GM21367 (cell line): ENCODE results near the gene ATP2B1.

ENCODE experiments used
- ATAC-seq: cut with Tn5 transposase; IDR thresholded peaks from one replicate; pipeline ENCODE4 v1.9.1; 2021; ENCODE audit not compliant: unreplicated experiment

Gene ATP2B1

DNA sequence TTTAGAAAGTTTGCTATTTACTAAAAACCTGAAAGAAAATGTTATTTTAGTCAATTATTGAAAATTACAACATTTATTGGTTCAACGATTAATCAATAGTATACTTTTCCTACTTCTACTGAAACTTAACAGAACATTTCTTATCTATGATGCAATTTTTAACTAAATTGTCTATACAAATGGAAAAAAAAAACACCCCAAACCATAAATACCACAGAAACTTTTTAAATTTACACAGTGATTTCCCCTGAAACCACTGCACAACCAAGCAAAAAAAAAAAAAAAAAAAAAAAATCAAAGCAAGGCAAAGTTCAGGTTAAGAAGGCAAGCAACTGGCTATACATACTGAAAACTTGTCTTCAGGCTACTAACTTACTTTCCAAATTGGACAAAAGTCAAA lies 110.9 kb downstream of the ATP2B1 start:
- ATAC-seq, result peak; percentile 51

DNA sequence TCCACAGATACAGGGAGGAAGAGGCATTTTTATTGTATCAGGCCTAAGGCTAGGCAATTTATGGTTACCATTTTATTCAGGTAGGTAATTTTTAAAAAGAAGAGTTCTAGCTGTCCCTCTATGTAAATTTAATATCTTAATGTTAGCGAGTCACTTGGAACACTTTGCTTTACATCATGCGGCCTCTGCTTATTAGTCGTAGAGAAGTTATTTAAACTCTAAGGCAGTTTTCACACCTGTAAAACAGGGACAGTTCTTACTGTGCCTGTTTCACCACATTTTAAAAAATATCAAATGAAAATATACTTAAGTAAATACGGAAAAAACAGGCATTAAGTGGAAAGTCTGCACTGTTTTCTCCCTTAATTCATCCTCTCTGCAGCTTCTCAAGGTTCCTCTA lies 111.4 kb downstream of the ATP2B1 start:
- ATAC-seq, result no peak

DNA sequence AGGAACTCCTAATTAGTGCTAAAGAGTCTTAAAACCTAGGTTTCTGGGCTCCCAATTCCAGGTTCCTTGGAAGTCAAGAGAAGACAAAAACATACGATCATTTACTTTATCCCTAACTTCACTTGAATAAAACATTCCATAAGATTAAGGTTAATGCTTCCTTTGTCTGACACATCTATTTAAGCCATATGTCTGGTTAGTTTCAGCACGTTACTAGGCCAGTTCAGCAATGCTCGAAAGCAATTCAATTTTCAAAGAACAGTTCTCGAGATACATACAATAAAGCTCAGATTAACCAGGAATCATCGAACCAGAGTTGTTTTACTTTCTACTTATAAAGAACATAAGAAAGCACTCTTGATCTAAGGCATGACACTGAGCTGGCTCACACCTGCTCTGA lies 114.8 kb downstream of the ATP2B1 start:
- ATAC-seq, result no peak

DNA sequence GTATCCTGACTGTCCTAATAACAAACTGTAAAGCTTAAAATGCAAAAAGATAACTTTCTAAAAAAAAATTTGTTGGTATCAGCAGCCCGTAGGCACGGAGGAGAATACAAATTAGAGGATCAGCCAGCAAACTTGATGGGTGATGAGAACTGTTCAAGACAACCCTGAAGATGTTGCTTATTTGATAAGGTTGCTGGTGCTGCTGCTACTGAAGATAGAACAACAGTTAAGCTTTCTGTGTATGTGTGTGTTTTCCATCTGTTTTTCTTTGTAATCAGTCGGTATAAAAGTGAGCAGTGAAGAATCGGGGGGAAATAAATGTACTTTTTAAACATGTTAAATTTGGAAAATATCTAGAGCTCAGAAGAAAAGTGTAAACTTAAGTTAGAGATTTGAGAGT lies 115.4 kb downstream of the ATP2B1 start:
- no peak for ATAC-seq

DNA sequence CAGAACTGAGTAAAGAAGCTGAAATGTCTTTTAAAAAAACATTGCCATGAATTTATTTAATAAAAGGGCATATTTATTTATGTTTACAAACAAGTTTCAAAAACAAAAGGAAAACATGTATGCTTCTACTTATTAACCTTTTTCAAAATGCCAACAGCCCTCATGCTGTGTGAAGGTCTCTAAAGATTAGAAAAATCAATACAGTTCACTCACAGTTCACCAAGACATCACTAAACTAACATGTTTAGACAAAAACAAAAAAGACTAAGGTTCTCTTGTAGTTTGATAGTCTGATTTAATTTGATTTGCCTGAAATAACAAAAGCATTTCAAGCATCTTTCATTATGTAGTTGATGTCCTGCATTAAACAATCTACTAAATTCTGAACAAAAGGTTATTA lies 118.9 kb downstream of the ATP2B1 start:
- no peak for ATAC-seq

DNA sequence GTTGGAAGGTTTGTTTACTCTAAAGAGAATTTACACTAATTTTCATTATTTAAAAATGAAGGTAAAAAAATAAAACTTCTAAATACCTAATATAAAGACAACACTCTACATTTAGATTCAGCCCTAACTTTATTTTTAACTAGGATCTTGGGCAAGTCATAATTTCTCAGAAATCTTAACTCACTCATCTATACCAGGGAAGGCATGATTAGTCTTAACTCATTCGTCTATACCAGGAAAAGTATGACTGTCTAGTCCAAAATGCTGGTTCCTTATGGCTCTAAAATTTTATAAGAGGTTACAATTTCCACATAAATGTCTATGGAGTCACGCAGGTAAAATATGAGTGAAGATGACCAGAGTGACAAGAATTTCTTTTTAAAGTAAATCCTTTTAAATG lies 130.1 kb downstream of the ATP2B1 start:
- ATAC-seq, result no peak

DNA sequence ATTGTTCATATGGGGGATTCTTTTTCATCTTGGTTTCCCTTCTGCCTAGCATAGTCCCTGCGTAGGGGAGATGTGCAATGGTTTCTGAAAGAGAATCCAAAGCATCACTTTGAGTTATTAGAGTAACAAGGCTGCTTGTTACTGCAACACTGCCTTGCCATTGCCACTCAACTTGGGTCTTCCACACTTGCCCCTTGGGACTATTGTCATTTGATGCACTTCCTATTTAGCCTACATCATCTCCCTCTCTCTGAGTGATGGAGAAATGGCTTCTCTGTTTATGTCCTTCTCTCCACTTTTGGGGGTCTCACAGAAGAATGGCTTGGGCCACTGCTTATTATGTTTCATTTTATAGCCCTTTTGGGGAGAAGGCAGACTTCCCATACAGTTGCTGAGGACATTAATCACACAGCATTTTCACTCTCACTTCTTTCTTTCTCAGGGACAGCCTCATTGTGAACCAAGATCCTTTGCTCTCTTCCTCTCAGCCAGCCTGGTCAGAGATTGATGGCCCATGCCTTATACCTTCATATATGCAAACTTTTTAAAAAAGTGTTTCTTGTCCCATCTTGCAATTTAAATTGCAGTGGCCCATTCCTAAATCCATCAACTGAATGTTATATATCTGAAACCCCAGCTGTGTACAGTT lies 131.9 kb downstream of the ATP2B1 start:
- no peak for ATAC-seq

DNA sequence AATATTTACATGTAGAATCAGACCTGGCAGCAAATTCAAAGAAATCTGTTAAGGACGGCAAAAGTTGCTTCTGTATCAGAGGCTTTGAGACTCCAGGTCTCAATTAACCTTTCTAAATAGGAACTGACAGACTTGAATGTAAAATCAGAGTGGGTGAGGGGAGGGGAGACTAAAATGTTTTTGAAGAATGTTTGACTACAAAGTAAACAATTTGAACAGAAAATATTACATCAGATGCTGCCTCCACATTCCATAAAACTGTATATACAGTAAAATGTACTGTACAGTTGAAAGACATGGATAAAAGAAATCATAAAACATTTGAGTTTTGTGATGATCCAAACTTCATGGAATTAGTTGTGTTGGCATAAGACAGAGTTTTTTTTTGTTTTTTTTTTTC lies 133.3 kb downstream of the ATP2B1 start:
- ATAC-seq, result no peak

DNA sequence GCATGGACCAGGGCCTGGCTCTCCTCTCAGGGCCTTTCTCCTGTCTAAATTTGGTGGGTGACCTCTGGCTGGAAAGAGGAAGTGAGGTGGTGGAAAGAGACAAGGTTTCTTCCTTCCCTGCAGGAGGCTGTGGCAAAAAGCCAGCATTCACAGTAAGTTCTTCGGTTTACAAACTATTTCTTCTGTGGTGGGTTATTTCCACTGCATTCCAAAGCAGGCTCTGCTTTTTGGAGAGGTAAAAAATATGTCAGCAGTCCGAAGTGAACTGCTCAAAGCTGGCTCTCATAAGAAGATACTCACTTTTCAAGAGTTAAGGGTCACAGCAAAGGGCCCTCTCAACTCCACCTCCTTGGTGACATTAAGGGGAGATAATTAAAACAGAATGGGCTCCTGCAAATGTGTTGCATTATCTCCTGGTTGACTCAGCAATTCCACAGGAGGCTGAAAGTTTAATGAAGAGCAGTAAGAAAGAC lies 133.9 kb downstream of the ATP2B1 start:
- no peak for ATAC-seq

DNA sequence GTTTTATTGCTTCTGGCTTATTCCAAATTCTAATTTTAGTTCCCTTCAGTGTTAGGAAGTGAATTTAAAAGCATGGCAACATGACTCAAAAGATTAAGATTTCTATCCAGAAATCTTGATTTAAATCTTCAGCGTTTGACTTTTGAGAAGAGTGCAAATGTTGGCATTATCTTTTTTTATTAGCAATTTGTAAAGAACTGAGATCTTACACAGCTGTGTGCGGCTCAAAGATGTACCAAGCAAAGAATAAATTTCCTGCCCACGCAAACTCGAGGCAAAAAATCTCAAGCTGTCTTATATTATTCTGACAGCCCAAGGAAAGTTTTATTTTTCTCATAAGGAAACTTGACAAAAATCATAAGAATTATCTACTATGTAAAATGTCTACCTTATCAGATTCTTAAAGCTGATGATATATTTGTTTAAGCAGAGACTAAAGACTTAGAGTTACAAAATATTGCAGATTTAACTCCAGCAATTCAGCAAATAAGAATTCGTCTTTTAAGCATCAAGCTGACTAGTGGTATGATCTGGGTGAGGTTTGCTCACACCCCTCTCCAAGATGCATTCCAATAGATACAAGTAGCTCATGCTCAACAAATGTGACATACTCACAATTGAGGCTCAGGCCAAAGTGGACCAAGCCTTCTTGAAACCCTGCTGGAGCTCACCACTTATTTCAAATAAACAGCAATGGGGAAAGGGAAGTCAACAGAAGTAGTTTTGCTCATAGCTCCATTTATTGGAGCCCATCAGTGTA lies 135.4 kb downstream of the ATP2B1 start:
- no peak for ATAC-seq

DNA sequence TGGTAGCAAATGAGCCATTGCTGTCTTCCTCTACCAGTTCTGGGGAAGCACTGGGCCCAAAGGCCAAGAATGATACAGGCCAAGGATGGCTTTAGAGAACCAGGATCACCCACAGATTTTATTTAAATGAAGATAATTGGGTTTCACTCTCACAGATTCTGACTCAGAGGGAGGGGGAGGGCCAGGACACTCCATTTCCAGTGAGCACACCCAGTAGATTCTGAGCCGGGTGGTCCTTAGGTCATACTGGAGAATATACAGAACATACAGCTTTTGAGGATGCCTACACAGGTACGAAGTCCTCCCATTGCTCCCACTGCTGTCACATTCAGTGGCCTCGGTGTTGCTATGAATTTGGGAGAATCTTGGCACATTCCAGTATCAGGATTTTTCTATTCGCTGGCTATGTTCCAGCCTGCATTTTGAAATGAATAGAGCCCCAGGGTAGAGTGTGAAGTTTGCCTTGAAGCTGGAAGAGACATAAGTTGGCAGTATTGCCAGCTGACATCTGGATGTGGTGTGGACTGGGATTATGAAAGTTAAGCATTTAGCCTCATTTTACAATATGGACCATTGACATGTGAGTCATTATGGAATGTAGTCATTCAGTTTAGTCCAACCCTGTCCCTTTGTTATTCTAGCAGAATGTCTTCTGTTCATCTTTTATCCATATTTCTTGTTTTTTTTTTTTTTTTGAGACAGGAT lies 137.0 kb downstream of the ATP2B1 start:
- ATAC-seq, result no peak

DNA sequence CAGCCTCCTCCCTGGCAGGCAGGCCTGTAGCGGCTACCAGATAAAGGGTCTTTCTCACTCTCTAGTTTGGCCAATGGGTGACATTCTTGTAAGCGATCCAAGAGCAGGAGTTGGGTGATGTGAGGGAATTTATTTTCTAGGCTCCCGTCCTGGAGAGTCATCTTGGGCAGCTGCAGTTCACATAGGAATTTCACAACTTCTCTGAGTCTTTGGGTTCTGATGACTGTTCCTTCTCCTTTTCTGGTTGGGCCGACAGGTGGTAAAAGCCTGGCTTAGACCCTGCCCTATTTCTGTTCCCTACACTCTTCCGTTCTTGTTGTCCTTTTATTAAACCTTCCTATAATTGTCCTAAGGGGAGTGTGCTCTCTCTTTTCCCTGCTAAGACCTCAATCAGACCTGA lies 140.2 kb downstream of the ATP2B1 start:
- no peak for ATAC-seq

DNA sequence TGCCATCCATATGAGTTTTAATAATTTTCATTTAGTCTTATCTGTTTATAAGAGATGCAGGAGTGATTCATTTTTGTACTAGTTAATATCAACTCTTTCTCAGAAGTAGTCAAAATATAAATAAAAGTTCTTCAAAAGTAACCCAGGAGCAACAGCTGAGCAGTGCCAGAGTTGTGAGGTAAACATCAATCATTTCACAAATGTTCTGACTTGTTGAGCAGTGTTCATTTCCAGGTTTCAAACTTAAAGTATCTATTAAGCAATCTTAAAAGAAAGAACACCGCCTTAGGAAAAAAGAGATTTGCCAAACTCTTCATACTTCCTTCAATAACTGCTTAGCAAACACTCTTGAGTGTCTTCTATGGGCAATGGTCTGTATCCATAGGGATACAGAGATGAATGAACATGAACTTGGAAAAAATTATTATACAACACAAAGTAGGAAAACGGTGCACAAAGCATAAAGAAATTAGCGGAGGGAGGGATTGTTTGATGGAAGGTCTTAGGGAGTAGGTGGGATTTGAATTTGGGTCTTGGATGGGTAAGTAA lies 140.9 kb downstream of the ATP2B1 start:
- no peak for ATAC-seq

DNA sequence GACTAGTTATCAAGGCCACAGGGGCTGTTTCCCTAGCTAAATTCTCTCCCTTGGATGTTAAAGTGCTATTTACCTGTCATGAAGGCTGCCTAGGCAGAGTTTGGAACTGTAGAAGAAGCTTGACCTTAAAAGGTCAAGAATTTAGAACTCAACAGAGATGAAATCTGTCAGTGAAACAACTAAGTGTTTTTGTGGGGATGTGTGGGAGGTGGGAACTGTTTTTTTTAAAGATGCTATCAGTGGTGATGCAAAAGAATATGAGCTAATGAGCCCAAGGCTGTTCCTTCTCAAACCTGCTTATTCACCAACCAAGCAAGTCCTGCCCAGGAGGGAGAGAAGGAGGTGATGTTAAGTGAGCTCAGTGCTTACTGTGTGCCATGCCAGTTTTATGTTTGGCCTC lies 142.0 kb downstream of the ATP2B1 start:
- no peak for ATAC-seq

DNA sequence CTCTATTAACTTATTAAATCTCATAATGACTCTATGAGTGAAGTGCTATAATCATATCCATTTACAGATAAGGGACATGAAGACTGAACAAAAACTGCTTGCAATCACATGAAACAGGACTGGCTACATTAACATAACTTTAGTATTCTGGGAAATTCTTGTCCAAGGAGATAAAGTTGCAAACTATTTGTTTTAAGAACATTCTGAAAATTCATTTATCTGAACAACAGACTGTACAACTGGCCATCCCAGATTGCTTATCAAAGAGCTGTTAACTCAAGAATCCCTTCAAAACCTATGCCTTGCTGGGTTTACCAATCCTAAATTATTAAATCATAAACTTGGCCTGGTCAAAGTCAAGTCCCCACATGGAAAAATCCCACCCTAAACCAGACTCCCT lies 143.6 kb downstream of the ATP2B1 start:
- ATAC-seq, result no peak

DNA sequence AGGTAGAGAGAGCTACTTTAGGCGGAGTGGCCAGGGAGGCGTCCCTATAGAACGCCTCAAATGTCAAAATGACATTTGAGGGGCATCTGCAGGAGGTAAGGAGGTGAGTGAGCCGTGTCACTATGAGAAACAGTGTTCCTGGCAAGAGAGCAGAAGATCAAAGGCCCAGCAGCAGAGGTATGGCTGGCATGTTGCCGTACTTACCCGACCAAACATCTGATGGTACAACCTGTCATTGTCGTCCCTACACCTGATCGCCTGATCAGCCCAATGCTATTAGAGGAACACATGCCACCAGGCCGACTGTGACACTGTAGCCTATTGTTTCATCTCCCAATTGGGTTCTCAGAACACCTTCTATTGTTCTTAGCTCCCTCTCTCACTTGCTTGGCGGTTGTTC lies 148.9 kb downstream of the ATP2B1 start:
- ATAC-seq, result no peak

DNA sequence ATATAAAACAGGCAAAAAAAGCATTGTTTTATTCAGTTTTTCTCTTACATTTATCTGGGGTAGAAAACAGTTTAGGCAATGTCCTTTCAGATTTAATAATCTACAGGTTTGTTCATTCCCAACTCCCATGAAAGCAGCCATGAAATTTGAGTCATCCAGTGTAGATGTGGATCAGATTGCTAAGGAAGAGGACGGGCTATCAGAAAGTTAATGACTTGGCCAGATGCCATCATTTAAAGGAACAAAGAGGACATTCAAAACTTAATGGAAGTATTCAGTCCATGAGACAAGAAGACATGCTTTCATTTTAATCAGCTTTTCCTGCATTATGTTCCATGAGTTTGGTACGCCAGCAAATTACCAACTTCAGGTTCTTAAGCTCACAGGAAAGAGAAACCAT lies 151.7 kb downstream of the ATP2B1 start:
- no peak for ATAC-seq

DNA sequence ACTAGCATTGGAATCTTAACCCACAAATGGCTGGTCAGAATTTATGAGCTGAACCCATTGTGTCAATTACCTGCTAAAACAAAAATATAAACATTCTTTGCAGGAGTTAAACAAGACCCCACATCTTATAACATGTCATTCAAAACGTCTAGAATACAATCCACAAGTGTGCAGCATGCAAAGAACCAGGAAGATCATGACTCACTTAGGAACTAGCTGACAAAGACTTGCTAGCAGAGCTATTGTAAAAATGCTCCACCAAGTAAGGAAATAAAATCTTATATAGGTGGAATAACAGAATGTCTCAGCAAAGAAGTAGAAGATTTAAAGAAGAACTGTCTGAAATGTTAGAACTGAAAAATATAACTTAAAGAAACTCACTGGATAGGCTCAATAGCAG lies 156.3 kb downstream of the ATP2B1 start:
- no peak for ATAC-seq

DNA sequence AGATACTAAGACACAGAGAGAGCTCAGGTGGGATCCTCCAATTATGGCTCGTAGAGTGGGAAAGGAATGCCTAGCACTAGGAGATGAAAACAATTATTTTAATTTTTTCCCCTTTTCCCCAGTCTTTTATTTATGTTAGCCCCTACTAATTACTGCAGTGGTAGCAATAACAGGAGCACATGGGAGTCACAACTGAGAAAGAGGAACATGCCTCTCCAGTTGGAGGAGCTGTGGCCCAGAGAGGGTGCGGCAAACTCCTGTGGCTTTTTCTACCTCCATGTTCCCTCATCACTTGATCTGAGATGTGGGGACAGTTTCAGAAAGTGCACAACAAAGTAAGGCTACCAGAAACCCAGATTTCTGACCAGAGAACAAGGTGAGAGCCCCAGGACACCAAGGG lies 156.9 kb downstream of the ATP2B1 start:
- ATAC-seq, result no peak

DNA sequence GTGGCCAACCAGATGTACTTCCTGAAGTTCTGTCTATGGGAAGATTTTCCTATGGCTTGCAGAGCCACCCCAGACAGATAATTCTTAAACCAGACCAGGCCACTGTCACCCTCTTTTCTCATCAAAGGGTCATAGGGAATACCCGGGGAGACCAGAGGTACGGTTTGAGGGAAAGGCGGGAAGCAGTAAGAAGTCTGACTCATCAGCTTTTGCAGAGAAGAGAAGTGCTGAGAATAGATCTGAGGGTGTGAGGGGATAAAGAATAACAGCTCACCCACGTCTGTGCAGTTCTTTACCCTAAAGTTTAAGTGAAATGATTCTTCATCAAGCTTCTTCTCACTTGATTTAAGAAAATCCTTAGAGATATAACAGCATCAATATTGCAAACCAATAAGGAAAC lies 161.5 kb downstream of the ATP2B1 start:
- no peak for ATAC-seq

DNA sequence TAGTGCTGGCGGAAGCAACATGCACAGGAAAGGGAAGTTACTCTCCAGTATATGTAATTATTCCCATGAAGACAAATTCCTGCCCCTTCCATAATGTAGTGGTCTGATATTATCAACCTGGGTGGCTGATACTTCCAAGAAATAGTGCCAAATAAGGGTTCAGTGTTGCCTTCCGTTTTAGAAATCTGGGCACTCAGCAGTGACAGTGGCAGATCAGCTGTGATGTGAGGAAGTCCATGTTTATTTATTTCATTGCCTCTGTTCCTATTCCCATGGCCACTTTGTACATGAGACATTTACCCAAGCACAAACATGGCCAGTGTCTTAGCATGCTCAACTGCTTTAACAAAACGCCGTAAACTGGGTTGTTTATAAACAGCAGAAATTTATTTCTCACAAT lies 162.5 kb downstream of the ATP2B1 start:
- no peak for ATAC-seq

DNA sequence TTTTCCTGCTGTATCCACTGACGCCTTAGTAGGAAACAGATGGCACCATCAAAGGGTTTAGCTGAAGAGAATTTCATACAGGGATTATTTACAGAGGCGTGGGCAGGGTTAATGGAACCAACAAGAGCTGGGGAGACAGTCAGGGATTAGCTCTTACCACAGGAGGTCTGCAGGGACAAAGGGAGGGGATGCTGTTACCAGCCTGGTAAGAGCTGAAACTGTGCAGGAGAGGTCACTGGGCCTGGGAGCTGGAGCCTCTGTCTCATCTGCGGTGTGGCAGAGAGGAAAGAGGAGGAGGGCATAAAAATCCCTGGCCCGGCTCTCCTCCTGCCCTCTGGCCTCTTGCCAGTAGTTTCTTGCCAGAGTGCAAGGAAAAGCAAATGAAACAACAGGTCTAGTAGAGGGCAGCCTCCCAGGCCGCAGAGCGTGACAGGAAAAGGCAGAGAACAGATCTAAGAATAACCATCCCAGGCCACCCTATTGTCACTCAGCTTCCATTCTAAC lies 163.9 kb downstream of the ATP2B1 start:
- no peak for ATAC-seq
